NCI-H460 (cell line): ENCODE measurements around the gene UBE3C. TPM values are rescaled to one million over a fixed set of nuclear protein-coding genes. Genes with fewer than 3 reads are reported as not detected.

Source experiments
- DNase-seq: peaks from one replicate; pipeline ENCODE4 v3.0.0-alpha.2; 2016; ENCODE audit warnings: low read depth; ENCODE audit errors: extremely low read depth
- total RNA-seq: library from RNA; depleted of rRNA; stranded (reverse); fragments of >200 nt; shearing (Covaris generic); gene quantifications from 2 replicates; pipeline ENCODE4 v1.2.3, GENCODE V29; 2014

The UBE3C gene
- total RNA-seq, 1 experiment from 2014 or later: 96.9 TPM

- DNase-seq: no peak
Observed at GRCh38 chr7:157282141-157282801, 143.5 kb downstream of the UBE3C start.

DNA sequence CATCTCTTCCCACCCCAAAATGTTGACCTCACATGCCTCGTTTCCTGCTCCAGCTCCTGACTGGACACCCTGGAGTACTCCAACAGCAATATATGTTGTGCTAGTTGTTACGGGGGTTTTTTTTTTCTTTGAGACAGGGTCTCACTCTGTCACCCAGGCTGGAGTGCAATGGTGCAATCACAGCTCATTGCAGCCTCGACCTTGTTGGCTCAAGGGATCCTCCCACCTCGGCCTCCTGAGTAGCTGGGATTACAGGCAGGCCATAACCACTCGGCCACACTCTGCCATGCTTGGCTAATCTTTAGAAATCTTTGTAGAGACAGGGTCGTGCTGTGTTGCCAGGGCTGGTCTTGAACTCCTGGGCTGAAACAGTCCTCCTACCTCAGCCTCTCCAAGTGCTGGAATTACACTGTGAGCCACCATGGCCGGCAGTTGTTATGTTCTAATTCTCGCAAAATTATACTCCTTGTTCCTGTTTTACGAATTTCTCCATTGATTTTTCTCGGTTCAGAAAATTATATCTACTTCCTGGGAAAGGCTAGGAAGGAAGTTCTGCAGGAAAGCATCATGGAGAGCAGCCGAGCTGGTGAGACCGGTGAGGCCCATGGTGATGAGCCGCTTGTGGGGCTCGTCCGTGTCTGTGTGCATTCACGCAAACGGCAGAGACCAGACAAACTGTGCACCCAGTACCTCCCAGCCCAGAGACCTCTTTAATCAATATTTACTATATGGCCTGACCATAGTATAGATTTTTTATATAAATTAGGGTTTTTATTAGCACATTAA lies 145.7 kb downstream of the UBE3C start:
- DNase-seq: no peak

DNA sequence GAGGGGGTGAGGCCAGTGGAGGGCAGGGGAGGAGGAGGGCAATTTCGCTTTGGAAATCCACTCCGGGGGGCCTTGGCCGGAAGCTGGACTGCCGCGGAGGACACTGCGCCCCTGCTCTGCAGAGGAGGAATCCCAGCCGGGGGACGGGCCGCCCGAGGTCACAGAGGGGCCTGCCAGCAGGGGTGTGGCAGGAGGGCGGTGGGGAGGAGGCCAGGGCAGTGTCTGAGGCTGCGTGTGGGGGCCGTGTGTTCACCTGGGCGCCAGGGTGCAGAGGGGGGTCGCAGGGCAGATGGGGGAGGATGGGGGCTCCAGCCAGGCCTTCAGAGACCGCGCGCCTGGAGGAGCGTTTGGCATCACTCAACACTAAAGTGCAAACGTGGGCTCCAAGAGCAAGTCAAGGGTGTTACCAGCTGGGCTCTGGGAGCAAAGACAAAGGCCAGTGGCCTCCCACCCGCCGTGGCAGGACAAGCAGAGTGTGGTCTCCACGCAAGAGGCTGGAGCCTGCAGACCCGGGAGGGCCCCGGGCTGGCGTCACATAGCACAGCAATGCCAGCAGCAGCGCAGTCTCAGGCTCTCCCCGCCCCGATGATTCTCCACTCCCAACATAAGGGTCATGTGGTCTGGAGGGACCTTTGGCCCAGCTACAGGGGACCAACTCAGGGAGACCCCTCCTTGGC lies 152.8 kb downstream of the UBE3C start:
- DNase-seq: no peak

GRCh38 chr7:157292258-157292657 lies 153.5 kb downstream of the UBE3C start:
- DNase-seq: no peak

GRCh38 chr7:157292770-157293412 lies 154.2 kb downstream of the UBE3C start:
- no peak for DNase-seq

GRCh38 chr7:157293413-157293788 lies 154.7 kb downstream of the UBE3C start:
- DNase-seq: no peak

DNA sequence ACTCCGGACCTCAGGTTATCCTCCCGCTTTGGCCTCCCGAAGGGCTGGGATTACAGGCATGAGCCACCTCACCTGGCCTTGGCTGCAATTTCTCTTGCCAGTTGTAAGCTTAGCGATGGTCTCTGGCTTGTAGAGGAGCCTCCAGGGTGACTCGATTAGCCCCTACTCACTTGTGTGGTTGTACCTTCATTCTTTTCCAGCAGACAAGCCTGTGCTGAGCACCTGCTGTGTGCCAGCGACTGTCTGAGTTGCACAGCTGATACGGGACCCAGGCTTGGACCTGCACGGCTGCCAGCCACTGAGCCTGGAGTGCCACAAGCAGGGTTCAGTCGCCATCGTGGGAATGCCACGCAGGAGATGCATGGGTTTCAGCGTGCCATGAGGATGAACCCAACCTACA lies 156.0 kb downstream of the UBE3C start:
- no peak for DNase-seq

GRCh38 chr7:157295338-157295737 lies 156.6 kb downstream of the UBE3C start:
- no peak for DNase-seq

- no peak for DNase-seq
Observed at GRCh38 chr7:157297185-157297584, 158.5 kb downstream of the UBE3C start.

GRCh38 chr7:157299317-157299612 lies 160.5 kb downstream of the UBE3C start:
- no peak for DNase-seq

GRCh38 chr7:157299613-157300368 lies 161.1 kb downstream of the UBE3C start:
- peak; percentile 46 for DNase-seq

GRCh38 chr7:157300369-157300825 lies 161.7 kb downstream of the UBE3C start:
- no peak for DNase-seq

GRCh38 chr7:157301610-157302120 lies 162.9 kb downstream of the UBE3C start:
- DNase-seq: no peak

DNA sequence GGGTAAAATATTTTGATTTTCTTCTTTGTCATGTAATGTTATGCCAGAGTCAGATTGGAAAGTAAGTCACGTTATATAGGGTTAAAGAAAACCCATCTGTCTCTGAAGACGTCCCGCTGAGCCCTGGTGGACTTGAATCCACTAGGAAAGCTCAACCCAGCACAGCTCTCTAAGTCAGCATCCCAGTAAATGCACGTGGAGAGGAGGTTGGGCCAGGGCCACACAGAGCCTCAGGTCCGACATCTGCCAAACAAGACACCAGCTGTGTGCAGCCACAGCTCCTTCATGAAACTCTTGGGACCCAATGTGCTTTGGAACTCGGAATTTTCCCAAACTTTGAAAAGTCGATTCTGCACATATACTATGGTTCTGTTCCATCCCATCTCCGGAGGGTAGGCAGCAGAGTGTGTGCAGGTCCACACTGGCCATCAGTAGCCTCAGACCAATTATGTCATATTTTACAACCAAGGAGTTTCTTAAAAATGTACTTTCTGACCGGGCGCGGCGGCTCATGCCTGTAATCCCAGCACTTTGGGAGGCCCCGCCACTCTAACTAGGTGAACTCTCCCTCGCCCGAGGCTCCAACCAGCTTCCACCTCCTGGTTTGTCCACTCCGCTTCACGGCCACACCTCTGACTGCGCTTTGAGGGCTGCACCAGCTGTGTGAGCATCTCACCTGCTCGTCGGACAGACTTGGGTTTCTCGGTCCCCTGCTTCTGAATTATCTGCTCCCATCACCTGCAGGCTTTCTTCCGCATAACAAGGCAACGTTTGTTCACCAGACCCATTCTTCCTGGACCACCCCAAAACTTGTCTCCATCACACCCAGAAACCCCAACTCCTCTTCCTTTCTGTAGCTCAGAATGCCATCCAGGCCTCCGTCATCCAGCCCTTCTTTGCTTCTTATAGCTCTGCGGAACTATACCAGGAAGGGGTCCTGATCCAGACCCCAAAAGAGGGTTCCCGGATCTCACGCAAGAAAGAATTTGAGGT lies 168.4 kb downstream of the UBE3C start:
- DNase-seq: no peak

GRCh38 chr7:157309988-157310668 lies 171.4 kb downstream of the UBE3C start:
- no peak for DNase-seq

GRCh38 chr7:157310676-157311185 lies 172.0 kb downstream of the UBE3C start:
- DNase-seq: no peak

- no peak for DNase-seq
Observed at GRCh38 chr7:157312941-157313340, 174.2 kb downstream of the UBE3C start.

DNA sequence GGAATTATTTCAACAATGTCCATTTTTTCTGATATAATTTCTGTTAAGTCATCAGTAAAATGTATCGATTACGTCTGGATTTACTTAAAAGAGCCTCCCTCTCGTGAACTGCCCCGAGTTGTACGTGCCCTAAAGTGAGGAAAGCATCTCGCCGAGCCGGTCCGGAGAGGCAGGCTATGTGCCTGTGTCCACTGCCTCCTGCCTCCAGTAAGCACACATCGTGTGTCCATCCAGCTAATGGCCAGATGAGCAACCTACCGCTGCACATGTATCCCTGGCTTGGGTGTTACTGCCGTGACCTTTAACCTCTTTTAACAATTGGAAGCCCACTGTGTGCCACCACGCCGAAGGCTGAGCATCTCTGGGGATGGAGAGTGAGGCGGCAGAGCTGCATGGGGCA lies 174.9 kb downstream of the UBE3C start:
- no peak for DNase-seq
